B cell (primary cell): ENCODE measurements around the gene DYNLL2. TPM values are rescaled to one million over a fixed set of nuclear protein-coding genes. Genes with fewer than 3 reads are reported as not detected.
A peak's percentile ranks its signal among the peaks of the same experiment; 100 is the strongest.

Experiments used
- ATAC-seq: fragments of 200-7000 bp; cut with Tn5 transposase; one replicate; pipeline ENCODE4 v1.10.0; 2021; ENCODE audit warnings: low read depth, mild to moderate bottlenecking, moderate number of reproducible peaks, moderate library complexity
- CTCF ChIA-PET: fragments of 350-600 bp; sonication (Branson Sonifier 250); formaldehyde crosslinking; loops from one replicate; lab custom pipeline; 2021; ENCODE audit warnings: antibody characterized with exemption, inconsistent platforms; lab: Charles Lee
- POLR2A ChIA-PET: fragments of 350-600 bp; sonication (Branson Sonifier 250); formaldehyde crosslinking; loops from one replicate; lab custom pipeline; 2021; ENCODE audit warnings: antibody characterized with exemption; lab: Charles Lee
- DNase-seq: peaks from one replicate; pipeline ENCODE4 v3.0.0; 2013
- H2AFZ ChIP-seq: 2 replicates; pipeline ENCODE4 v1.6.1; 2012; ENCODE audit warnings: mild to moderate bottlenecking, low read depth, low read length; ENCODE audit not compliant: insufficient read depth, poor library complexity, severe bottlenecking
- H3K27ac ChIP-seq, 2 donors: 1 replicate in 1 of 2; 2 replicates in 1 of 2; pipeline ENCODE4 v1.5.1; 2012 to 2013; ENCODE audit warnings: low read length in 2 of 2, mild to moderate bottlenecking in 2 of 2, moderate library complexity in 1 of 2
- H3K27me3 ChIP-seq, 4 experiments: fragments of 200-600 bp in 1 of 4; sonication (generic) in 1 of 4; replicated peaks in 1 of 4; 1 replicate in 2 of 4; 2 replicates in 2 of 4; pipeline versions ENCODE4 v1.6.1 to v1.7.0; 2013 to 2016; ENCODE audit warnings: low read length in 3 of 4, mild to moderate bottlenecking in 2 of 4, mixed read lengths in 1 of 4, moderate library complexity in 1 of 4; ENCODE audit not compliant: insufficient read depth in 4 of 4, control insufficient read depth in 3 of 4; ENCODE audit errors: control extremely low read depth in 1 of 4
- H3K36me3 ChIP-seq, 2 experiments: replicated peaks in 1 of 2; 1 replicate in 1 of 2; 2 replicates in 1 of 2; pipeline versions ENCODE4 v1.6.1 to v1.7.1; 2013; ENCODE audit warnings: low read length in 1 of 2; ENCODE audit not compliant: insufficient read depth in 2 of 2, control insufficient read depth in 1 of 2; ENCODE audit errors: control extremely low read depth in 1 of 2, extremely low read depth in 1 of 2
- H3K4me1 ChIP-seq, 2 donors: fragments of 200-600 bp in 1 of 2; sonication (generic) in 1 of 2; 1 replicate in 1 of 2; 2 replicates in 1 of 2; pipeline versions ENCODE4 v1.5.1 to v1.6.1; 2013 to 2017; ENCODE audit warnings: low read length in 2 of 2; ENCODE audit not compliant: control insufficient read depth in 2 of 2, insufficient read depth in 2 of 2
- H3K4me2 ChIP-seq: replicated peaks from 2 replicates; pipeline ENCODE3; 2012; ENCODE audit warnings: mild to moderate bottlenecking, low read depth, low read length; ENCODE audit not compliant: poor library complexity, severe bottlenecking
- H3K4me3 ChIP-seq, 5 experiments: fragments of 200-600 bp in 1 of 5; sonication (generic) in 1 of 5; 1 replicate in 3 of 5; 2 replicates in 2 of 5; pipeline versions ENCODE4 v1.5.1 to v1.7.0; 2011 to 2016; ENCODE audit warnings: low read length in 4 of 5, mild to moderate bottlenecking in 4 of 5, low read depth in 2 of 5, control low read depth in 1 of 5, moderate library complexity in 1 of 5; ENCODE audit not compliant: insufficient read depth in 1 of 5; ENCODE audit errors: control extremely low read depth in 1 of 5, extremely low read depth in 1 of 5
- H3K79me2 ChIP-seq: fragments of 200-600 bp; sonication (generic); one replicate; pipeline ENCODE4 v1.6.0; 2016; ENCODE audit warnings: low read length; ENCODE audit not compliant: control insufficient read depth, insufficient read depth
- H3K9ac ChIP-seq: fragments of 200-600 bp; sonication (generic); 2 replicates; pipeline ENCODE4 v1.6.1; 2017; ENCODE audit warnings: mild to moderate bottlenecking, low read length, moderate library complexity
- H3K9me3 ChIP-seq, 3 donors: one replicate each; pipeline versions ENCODE4 v1.6.1 to v1.7.1; 2013; ENCODE audit warnings: low read length in 2 of 3; ENCODE audit not compliant: control insufficient read depth in 2 of 3, insufficient read depth in 1 of 3; ENCODE audit errors: control extremely low read depth in 1 of 3
- H4K20me1 ChIP-seq: 2 replicates; pipeline ENCODE4 v1.6.0; 2012; ENCODE audit warnings: mild to moderate bottlenecking, low read length; ENCODE audit not compliant: insufficient read depth, control insufficient read depth, poor library complexity, severe bottlenecking
- H3K27ac Mint-ChIP-seq: one replicate; pipeline ENCODE4 v1.8.0; 2021; ENCODE audit warnings: mixed read lengths
- H3K27me3 Mint-ChIP-seq: one replicate; pipeline ENCODE4 v1.8.0; 2021; ENCODE audit warnings: mixed read lengths
- H3K4me1 Mint-ChIP-seq: one replicate; pipeline ENCODE4 v1.8.0; 2021; ENCODE audit warnings: mixed read lengths
- H3K4me3 Mint-ChIP-seq: one replicate; pipeline ENCODE4 v1.8.0; 2021; ENCODE audit warnings: mixed read lengths
- H3K9me3 Mint-ChIP-seq: one replicate; pipeline ENCODE4 v1.8.0; 2022; ENCODE audit warnings: mixed read lengths; ENCODE audit not compliant: insufficient read depth
- EZH2 ChIP-seq: IDR thresholded peaks from 2 replicates; pipeline ENCODE4 v1.6.1; 2012; ENCODE audit warnings: borderline replicate concordance, low read depth, mild to moderate bottlenecking, moderate library complexity, low read length; ENCODE audit not compliant: insufficient read depth, poor library complexity, severe bottlenecking
- WGBS: methylation state at CpG from one replicate; pipeline ENCODE4 v1.1.5; 2013; ENCODE audit warnings: missing lambda C conversion rate; ENCODE audit not compliant: insufficient coverage; 5-methylcytosine and 5-hydroxymethylcytosine counted together
- intact Hi-C: fragments of 100-400 bp; cut with micrococcal nuclease; formaldehyde crosslinking; loops from one replicate; pipeline ENCODE4 v1.10.0; 2022
- polyA plus RNA-seq: library from polyadenylated mRNA; depleted of rRNA; stranded (reverse); fragments of >200 nt; gene quantifications from 2 replicates; pipeline ENCODE4 v1.2.3, GENCODE V29; 2012
- total RNA-seq, 2 donors: library from RNA; stranded (reverse); fragments of 120-200 nt in 1 of 2; gene quantifications; 1 replicate in 1 of 2; 2 replicates in 1 of 2; pipeline versions ENCODE4 v1.2.3 to v1.2.4, GENCODE V29; 2013 to 2022
- TF ChIP-seq, protein P1 (sequence below): fragments of 200-600 bp; IDR thresholded peaks from one replicate; pipeline ENCODE4 v1.8.0; 2022; ENCODE audit warnings: antibody characterized with exemption, mild to moderate bottlenecking

The DYNLL2 gene
- total and polyA plus RNA-seq, 2 donors (not counting 1 experiment from before 2014, with no cell fraction given) = 10.1 to 25.2 TPM

DNA sequence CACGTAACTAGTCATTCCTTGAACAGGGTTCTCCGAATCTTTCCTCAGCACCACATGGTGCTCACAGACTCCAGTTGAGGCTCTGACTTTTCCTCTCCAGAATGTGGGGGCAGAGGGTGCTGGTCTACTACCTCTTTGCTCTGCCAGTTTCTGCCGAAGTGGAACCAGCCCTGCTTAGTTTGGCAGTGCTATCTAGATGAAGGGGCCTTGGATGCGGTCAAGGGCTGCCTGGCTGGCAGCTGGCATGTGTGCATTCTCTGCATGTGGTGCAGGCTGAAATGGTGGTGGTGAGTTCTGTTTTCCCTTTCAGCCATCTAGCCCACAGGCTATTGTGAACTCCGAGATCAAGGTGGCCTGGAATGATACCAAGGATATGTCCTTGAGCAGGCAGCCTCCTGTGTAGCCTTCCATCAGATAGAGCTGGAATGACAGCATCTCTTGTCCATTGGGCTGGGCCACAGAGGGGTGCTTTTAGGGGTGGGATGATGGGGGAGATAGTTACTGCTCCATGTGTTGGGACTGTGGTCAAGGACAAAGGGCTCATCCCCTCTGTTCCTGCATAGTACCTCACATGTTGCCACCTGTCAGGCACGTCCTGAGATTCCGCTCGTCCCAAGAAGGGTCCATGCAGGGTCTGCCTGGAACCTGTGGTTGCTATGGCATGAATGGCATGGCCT lies 2.0 kb downstream of the DYNLL2 start:
- WGBS = 60% methylated on average over 3 of the region's 8 CpGs
- Histone ChIP-seq H3K4me3 (peak overlapping the region in 1 of 5 experiments; percentile 89), H3K9me3 (no peaks in the 10 kb centered on the region), H3K36me3 (peaks cover 4 to 44% of the 10 kb centered on the region in 2 experiments), H3K4me2 (peak overlapping the region; percentile 95), H3K27me3 (peaks cover 0 to under 1% (median 0%) of the 10 kb centered on the region in 4 experiments), H3K9ac (no peak overlapping the region), H2AFZ (no peak overlapping the region), H4K20me1 (peaks cover 63% of the 10 kb centered on the region), H3K4me1 (peaks cover 16 to 19% of the 10 kb centered on the region in 2 donors), H3K79me2 (peaks cover 51% of the 10 kb centered on the region), H3K27ac (no peak overlapping the region)
- Mint-ChIP-seq H3K9me3 (no peaks in the 10 kb centered on the region), H3K4me3 (peak overlapping the region; percentile 87), H3K27me3 (no peaks in the 10 kb centered on the region), H3K27ac (peak overlapping the region; percentile 81), H3K4me1 (peaks cover 39% of the 10 kb centered on the region)
- ChIA-PET CTCF (interaction anchor here (1.0 kb wide), 1 partner anchor 86 kb away, joined by 4 read pairs; no protein-coding TSS in a partner anchor), POLR2A (no interaction called here)
- no peak for ATAC-seq
- DNase-seq = no peak
- TF ChIP-seq EZH2 = no peak
- TF ChIP-seq, protein P1, sequence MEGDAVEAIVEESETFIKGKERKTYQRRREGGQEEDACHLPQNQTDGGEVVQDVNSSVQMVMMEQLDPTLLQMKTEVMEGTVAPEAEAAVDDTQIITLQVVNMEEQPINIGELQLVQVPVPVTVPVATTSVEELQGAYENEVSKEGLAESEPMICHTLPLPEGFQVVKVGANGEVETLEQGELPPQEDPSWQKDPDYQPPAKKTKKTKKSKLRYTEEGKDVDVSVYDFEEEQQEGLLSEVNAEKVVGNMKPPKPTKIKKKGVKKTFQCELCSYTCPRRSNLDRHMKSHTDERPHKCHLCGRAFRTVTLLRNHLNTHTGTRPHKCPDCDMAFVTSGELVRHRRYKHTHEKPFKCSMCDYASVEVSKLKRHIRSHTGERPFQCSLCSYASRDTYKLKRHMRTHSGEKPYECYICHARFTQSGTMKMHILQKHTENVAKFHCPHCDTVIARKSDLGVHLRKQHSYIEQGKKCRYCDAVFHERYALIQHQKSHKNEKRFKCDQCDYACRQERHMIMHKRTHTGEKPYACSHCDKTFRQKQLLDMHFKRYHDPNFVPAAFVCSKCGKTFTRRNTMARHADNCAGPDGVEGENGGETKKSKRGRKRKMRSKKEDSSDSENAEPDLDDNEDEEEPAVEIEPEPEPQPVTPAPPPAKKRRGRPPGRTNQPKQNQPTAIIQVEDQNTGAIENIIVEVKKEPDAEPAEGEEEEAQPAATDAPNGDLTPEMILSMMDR = no peak
- intact Hi-C loops = loop anchor here (10.0 kb wide), 1 partner anchor 1250 kb away; the partner anchor contains the start of genes C17orf67 and DGKE

DNA sequence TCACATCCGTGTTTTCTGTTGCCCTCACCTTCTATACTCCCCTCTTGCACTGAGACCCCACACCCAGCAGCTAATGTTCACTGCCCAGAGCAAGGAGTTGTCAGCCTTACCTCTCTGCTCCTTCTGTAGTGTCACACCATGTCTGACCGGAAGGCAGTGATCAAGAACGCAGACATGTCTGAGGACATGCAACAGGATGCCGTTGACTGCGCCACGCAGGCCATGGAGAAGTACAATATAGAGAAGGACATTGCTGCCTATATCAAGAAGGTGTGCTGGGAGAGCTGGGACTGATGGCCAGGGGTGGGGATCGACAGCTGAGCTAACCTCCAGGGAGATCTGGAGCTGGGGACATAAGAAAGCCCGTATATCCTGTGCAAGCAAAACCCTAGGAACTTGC lies 3.7 kb downstream of the DYNLL2 start:
- ATAC-seq (no peak), DNase-seq (no peak)
- Histone ChIP-seq H3K9ac (no peak overlapping the region), H3K9me3 (no peaks in the 10 kb centered on the region), H4K20me1 (peaks cover 71% of the 10 kb centered on the region), H3K79me2 (peaks cover 51% of the 10 kb centered on the region), H3K27me3 (no peaks in the 10 kb centered on the region), H3K4me2 (no peak overlapping the region), H3K4me3 (no peak overlapping the region), H3K36me3 (peaks cover 6 to 60% of the 10 kb centered on the region in 2 experiments), H3K4me1 (peaks cover 16 to 19% of the 10 kb centered on the region in 2 donors), H2AFZ (no peak overlapping the region), H3K27ac (no peak overlapping the region)
- Mint-ChIP-seq H3K27ac (no peak overlapping the region), H3K4me1 (peaks cover 41% of the 10 kb centered on the region), H3K27me3 (no peaks in the 10 kb centered on the region), H3K9me3 (no peaks in the 10 kb centered on the region), H3K4me3 (no peak overlapping the region)
- ChIA-PET CTCF (interaction anchor here (1.5 to 1.7 kb wide), 2 partner anchors 26 to 87 kb away, joined by 6 to 8 read pairs; no protein-coding TSS in a partner anchor), POLR2A (no interaction called here)
- WGBS = 99% methylated on average over 8 of the region's 8 CpGs
- no peak for TF ChIP-seq EZH2
- TF ChIP-seq, protein P1 = no peak
- intact Hi-C loops = loop anchor here (10.0 kb wide), 1 partner anchor 1252 kb away; the partner anchor contains the start of genes C17orf67 and DGKE
